K562 treated with DMSO at 1 percent for 24 hours (cell line): ENCODE data around the gene GNAS. TPM values are rescaled to one million over a fixed set of nuclear protein-coding genes. Genes with fewer than 3 reads are reported as not detected.

Experiments
- total RNA-seq: library from RNA; unstranded; fragments of 300-600 nt; gene quantifications from 2 replicates; pipeline ENCODE4 v1.2.3, GENCODE V29; 2022; ENCODE audit warnings: low read depth; ENCODE audit not compliant: insufficient read depth

Gene GNAS
- total RNA-seq = 658 and 711 TPM in 2 replicates

DNA sequence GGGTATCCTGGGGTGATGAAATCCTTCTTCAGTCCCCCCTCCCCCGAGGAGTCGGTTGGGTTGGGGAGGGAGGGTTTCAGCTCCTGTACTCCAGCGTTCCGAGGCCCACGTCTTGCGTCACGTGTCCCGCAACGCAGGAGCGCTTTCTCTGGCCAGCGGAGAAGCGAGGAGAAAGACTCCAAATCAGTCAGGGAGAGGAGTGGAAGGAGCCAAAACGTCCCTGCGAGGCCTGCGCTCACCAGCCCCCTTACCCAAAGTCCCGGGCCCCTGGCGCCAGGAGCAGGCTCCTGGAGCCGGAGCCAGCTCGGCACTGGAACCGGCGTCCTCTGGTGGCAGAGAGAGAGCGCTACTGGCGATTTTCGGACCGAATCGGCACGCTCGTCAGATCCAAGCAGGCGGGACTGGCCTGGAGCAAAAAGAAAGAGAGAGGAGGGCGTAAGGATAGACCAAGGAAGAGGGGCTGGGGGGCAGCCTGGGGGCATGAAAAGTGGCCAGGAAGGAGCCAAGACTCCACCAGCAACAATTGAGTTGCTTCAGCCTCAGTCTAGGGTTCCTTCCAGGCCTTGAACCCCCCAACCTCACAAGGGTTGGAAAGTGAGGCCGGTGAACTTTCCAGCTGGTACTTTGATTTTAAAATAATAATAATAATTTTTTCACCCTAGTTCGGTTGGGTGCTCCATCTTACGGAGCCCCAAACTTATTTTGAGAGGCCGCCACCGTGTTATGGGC, at the start of gene GNAS:
Gene GNAS, plus strand, starts transcription at position 174 of the 729 bp plus-strand sequence.

DNA sequence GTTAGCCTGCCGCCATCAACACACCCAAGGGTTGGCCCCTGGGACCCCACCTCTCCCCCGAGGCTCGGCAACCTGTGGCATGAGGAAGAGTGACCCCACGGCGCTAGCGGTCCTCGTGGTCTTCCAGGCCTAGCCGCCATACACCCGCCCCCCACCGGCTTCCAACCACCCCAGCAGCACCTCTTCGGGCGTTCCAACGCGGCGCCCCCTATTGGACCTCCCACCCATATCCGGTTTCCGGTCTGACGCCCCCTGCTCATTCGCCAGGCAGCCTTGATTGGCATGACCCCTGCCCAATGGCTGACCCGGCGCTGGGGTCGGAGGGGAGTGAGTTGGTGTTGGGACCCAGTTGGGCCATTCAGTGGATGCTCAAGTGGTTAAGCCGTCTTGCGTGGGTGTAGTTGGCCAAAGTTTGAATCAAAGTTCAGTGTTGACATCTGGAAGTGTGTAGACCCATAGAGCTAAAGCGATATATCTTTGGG, 1.8 kb upstream of the GNAS start, which contains the start of gene GNAS-AS1:
Gene GNAS-AS1, minus strand, starts transcription at position 210 of the 482 bp plus-strand sequence.

Other genes with a start within 250 kb of the GNAS start
- 31.8 and 32.6 TPM in 2 replicates for gene STX16, start 201.4 kb upstream of the GNAS start, total RNA-seq
- gene NPEPL1, start 159.9 kb upstream of the GNAS start, total RNA-seq = 1.1 and 2.9 TPM in 2 replicates
- 0.66 and 0.89 TPM in 2 replicates for gene GNAS-AS1, start 1.8 kb upstream of the GNAS start, total RNA-seq
- 65.6 and 67.4 TPM in 2 replicates for gene NELFCD, start 128.5 kb downstream of the GNAS start, total RNA-seq
- 128 and 138 TPM in 2 replicates for gene CTSZ, start 154.5 kb downstream of the GNAS start, total RNA-seq
- 0.36 TPM in 1 of 2 replicates, not detected in the other for gene TUBB1, start 166.7 kb downstream of the GNAS start, total RNA-seq
- 18.9 and 21.6 TPM in 2 replicates for gene ATP5F1E, start 179.6 kb downstream of the GNAS start, total RNA-seq
- gene PRELID3B, start 190.1 kb downstream of the GNAS start, total RNA-seq = 24.0 and 24.7 TPM in 2 replicates